Neural cell (in vitro differentiated cells): ENCODE results near the gene PARD3B.

Experiments
- EP300 ChIP-seq: fragments of 450-650 bp; conservative IDR thresholded peaks from 2 replicates; pipeline ENCODE4 v1.6.1; 2014; ENCODE audit warnings: antibody characterized with exemption, mild to moderate bottlenecking, moderate library complexity; ENCODE audit not compliant: poor library complexity, severe bottlenecking
- MXI1 ChIP-seq: fragments of 450-650 bp; conservative IDR thresholded peaks from 2 replicates; pipeline ENCODE4 v1.6.1; 2014; ENCODE audit warnings: antibody characterized with exemption, mild to moderate bottlenecking; ENCODE audit not compliant: poor library complexity, severe bottlenecking
- POLR2AphosphoS5 ChIP-seq: IDR thresholded peaks from 2 replicates; pipeline ENCODE4 v1.6.1; 2012
- RAD21 ChIP-seq: fragments of 450-650 bp; conservative IDR thresholded peaks from 2 replicates; pipeline ENCODE4 v1.6.1; 2014; ENCODE audit warnings: antibody characterized with exemption, mild to moderate bottlenecking, moderate library complexity
- TAF1 ChIP-seq: IDR thresholded peaks from 2 replicates; pipeline ENCODE4 v1.6.1; 2012; ENCODE audit warnings: low read depth
- TF ChIP-seq, protein P1 (sequence below): fragments of 450-650 bp; IDR thresholded peaks from 2 replicates; pipeline ENCODE4 v1.5.1; 2014; ENCODE audit warnings: antibody characterized with exemption, mild to moderate bottlenecking, moderate library complexity; ENCODE audit not compliant: poor library complexity, severe bottlenecking
- TF ChIP-seq, protein P2 (sequence below): IDR thresholded peaks from 2 replicates; pipeline ENCODE4 v1.6.1; 2012; ENCODE audit warnings: borderline replicate concordance

DNA sequence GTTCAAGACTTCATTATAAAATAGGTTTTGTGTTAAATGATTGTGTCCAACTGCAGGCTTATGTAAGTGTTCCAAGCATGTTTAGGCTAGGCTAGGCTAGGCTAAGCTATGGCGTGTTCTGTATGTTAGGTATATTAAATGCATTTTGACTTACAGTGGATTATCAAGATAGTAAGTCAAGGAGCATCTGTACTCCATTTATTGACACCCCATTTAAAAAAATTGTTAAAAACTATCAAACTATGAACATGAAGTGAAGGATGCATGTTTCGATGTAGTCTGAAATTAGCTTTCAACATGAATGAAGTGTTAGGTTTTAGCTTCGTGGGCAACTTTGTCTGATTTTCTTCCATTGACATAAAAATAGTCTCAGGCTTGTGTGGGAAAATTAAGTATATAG, 290.5 kb downstream of the PARD3B start:
- no peak for TF ChIP-seq RAD21
- no peak for TF ChIP-seq TAF1
- TF ChIP-seq, protein P1, sequence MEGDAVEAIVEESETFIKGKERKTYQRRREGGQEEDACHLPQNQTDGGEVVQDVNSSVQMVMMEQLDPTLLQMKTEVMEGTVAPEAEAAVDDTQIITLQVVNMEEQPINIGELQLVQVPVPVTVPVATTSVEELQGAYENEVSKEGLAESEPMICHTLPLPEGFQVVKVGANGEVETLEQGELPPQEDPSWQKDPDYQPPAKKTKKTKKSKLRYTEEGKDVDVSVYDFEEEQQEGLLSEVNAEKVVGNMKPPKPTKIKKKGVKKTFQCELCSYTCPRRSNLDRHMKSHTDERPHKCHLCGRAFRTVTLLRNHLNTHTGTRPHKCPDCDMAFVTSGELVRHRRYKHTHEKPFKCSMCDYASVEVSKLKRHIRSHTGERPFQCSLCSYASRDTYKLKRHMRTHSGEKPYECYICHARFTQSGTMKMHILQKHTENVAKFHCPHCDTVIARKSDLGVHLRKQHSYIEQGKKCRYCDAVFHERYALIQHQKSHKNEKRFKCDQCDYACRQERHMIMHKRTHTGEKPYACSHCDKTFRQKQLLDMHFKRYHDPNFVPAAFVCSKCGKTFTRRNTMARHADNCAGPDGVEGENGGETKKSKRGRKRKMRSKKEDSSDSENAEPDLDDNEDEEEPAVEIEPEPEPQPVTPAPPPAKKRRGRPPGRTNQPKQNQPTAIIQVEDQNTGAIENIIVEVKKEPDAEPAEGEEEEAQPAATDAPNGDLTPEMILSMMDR = no peak
- TF ChIP-seq POLR2AphosphoS5 = no peak
- TF ChIP-seq, protein P2, sequence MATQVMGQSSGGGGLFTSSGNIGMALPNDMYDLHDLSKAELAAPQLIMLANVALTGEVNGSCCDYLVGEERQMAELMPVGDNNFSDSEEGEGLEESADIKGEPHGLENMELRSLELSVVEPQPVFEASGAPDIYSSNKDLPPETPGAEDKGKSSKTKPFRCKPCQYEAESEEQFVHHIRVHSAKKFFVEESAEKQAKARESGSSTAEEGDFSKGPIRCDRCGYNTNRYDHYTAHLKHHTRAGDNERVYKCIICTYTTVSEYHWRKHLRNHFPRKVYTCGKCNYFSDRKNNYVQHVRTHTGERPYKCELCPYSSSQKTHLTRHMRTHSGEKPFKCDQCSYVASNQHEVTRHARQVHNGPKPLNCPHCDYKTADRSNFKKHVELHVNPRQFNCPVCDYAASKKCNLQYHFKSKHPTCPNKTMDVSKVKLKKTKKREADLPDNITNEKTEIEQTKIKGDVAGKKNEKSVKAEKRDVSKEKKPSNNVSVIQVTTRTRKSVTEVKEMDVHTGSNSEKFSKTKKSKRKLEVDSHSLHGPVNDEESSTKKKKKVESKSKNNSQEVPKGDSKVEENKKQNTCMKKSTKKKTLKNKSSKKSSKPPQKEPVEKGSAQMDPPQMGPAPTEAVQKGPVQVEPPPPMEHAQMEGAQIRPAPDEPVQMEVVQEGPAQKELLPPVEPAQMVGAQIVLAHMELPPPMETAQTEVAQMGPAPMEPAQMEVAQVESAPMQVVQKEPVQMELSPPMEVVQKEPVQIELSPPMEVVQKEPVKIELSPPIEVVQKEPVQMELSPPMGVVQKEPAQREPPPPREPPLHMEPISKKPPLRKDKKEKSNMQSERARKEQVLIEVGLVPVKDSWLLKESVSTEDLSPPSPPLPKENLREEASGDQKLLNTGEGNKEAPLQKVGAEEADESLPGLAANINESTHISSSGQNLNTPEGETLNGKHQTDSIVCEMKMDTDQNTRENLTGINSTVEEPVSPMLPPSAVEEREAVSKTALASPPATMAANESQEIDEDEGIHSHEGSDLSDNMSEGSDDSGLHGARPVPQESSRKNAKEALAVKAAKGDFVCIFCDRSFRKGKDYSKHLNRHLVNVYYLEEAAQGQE = no peak
- no peak for TF ChIP-seq EP300
- TF ChIP-seq MXI1 = no peak
